Hematopoietic multipotent progenitor cell (in vitro differentiated cells): ENCODE measurements around the gene HABP4. TPM values are rescaled to one million over a fixed set of nuclear protein-coding genes. Genes with fewer than 3 reads are reported as not detected.
A peak's percentile ranks its signal among the peaks of the same experiment; 100 is the strongest.

ENCODE experiments used
- DNase-seq, 3 donors: peaks; one replicate each; pipeline ENCODE4 v3.0.0-alpha.2; 2011 to 2015; ENCODE audit warnings: low read depth in 2 of 3, low spot score in 2 of 3
- total RNA-seq: library from RNA; depleted of rRNA; stranded (reverse); fragments of >200 nt; gene quantifications from one replicate; pipeline ENCODE4 v1.2.3, GENCODE V29; 2012

The HABP4 gene
- total RNA-seq, 1 donor: 1.3 TPM

DNA sequence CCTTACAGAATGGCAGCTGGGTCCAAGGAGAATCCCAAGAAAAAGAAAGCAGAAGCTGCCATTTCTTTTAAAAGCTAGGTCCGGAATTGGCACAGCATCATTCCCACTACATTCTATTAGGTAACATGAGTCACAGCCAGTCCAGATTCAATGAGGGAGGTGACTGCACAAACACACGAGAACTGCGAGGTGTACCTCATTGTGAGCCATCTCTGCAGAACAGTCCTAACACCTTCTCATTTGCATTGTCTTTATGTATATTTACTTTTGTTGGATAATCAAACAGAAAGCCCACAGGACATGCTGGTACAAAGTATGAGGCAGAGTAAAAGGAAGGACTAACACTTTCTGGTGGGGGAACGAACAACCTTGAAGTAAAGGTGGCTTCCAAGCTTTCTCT, 14.6 kb upstream of the HABP4 start:
- DNase-seq: no peak

DNA sequence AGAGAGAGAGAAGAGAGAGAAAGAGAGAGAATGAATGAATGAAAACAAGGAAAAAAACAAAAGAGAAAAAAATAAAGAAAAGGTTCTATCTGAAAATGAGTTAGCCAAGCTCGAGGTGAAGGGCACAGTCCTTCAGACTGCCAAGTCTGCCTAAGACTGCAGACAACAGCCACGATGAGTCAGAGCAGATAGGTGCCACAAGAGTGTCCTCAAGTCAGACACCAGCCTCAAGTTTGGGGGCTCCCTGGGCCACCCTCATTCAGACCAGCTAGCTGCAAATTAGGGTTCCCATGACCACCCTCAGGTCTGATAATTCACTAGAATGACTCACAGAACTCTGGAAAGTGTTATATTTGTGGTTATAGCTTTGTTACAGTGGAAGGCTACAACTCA, 13.9 kb upstream of the HABP4 start:
- DNase-seq: no peak

DNA sequence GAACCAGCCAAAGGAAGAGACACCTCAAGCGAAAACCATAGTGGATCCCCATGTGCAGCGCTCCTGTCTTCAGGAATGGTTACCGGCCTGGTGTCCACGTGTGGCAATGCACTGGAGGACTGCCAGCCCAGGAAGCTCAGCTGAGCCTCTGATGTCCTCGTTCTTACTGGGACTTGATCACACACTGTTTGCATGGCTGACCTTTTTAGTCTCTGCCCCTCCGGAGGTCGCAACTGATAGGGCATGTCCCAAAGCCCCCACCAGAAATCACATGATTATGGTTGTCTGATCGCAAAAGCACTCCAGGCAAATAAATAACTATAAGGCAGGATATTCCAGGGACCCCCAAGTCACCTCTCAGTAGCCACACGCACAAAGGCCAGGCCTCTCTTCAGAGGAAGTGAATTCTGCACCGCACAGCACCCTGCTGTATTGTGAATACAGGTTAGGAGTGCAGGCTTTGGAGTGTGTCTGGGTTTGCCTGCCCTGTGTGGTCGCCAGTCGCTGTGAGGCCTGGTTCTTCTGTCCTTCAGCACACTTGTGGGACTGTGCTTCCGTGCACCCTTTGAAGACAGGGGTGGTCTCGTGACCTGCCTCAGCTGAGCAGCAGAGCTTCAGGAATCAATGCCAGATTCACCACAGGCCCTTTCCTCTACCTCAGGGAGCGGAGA, 13.4 kb upstream of the HABP4 start:
- DNase-seq: no peak

DNA sequence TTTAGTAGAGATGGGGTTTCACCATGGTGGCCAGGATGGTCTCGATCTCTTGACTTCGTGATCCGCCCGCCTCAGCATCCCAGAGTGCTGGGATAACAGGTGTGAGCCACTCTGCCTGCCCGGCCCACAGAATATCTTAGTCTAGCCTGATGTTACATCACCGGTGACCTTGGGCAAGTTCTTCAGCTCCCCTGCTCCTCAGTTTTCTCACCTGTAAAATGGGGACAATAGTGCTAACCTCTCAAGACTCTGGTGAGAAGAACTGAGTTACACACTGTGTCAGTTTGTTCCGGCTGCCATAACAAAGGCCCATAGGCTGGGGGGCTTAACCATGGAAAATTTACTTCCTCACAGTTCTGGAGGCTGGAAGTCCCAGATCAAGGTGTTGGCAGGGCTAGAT, 12.5 kb upstream of the HABP4 start:
- DNase-seq: no peak

DNA sequence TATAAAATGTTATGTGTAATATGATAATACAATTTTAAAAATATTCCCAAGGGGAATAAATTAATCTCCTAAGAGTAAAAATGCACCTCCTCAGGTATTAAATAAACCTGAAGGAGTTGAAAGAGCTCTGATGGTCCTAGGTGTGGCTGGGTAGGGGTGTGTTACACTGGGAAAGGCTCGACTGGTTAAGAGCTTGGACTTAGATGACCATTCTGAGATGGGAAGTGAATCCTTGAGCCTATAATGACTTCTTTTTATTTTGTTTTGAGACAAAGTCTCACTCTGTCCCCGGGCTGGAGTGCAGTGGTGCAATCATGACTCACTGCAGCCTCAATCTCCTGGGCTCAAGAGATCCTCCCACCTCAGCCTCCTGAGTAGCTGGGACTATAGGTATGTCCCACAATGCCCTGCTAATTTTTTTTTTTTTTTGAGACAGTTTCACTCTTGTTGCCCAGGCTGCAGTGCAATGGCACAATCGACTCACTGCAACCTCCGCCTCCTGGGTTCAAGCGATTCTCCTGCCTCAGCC, 9.2 kb upstream of the HABP4 start:
- DNase-seq: no peak

DNA sequence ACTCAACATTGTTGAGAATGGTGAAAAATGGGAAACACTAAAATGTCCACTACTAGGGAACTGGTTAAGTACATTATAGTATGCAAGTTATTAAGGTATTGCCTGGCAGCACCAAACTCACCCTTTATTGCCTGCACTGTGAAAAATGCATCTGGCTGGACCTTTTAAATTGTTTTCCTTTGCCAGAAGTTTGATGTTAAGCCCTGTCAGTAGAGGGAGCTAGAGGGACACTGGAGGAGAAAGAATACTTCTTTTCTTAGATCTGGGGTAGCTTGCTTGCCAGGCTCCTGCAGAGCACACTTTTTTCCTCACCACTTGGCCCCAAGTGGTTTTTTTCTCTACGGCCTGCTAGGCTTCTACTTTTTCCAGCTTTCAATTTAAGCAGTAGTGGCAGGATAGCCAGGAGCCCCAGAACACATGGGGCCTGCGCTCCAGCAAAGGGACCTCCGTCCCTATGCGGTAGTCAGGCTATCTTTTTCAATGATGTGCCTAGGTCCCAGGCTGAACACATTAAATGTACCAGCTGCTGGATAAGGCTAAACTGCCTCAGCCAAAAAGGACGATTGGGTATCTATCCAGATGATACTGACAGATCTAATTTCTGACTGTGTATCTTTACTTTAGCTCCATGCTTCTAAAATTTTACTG, 8.0 kb upstream of the HABP4 start:
- DNase-seq: peak in 2 of 3 donors; percentile 56 to 77

- peak in 1 of 3 donors; percentile 39 for DNase-seq
These were observed 7.5 kb upstream of the HABP4 start for GRCh38 chr9:96442491-96442890.

DNA sequence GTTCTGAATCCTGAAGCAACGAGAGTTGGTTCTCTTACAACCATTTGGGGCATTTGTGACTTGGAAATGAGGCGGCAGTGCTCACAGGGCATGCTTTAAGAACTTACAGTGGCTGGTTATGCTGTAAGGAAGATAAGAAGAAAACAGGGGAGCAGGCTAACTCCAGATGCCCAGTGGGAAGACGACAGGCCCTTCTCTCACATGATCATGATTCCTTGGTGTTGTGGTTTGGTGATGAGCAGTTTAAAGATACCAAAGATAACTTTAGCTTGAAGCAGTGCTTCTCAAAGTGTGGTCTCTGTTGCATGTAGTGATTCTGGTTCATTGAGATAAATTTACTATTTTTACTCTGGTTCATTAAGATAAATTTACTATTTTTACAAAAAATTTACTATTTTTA, 2.6 kb upstream of the HABP4 start:
- DNase-seq: no peak

- no peak for DNase-seq
These were observed 1.3 kb upstream of the HABP4 start for GRCh38 chr9:96448546-96449170.

GRCh38 chr9:96449523-96449844, 485 bp upstream of the HABP4 start:
- no peak for DNase-seq

GRCh38 chr9:96450613-96451528, 902 bp downstream of the HABP4 start:
- DNase-seq: peak in 1 of 3 donors; percentile 28

GRCh38 chr9:96453625-96454024, 3.7 kb downstream of the HABP4 start:
- peak in 1 of 3 donors; percentile 32 for DNase-seq

DNA sequence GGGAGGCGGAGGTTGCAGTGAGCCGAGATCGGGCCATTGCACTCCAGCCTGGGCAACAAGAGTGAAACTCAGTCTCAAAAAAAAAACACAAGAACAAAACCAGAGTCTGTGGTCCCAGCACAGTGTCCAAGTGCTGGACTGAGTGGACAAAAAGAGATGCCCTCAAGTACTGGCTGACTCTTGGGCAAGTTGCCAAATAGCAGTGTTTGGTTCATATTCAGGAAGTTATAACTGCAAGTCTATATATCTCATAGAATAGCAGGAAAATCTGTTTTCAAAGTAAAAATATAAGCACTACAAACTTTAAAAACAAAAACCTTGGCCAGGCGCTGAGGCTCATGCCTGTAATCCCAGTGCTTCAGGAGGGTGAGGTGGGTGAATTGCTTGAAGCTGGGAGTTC, 7.3 kb downstream of the HABP4 start:
- DNase-seq: no peak

DNA sequence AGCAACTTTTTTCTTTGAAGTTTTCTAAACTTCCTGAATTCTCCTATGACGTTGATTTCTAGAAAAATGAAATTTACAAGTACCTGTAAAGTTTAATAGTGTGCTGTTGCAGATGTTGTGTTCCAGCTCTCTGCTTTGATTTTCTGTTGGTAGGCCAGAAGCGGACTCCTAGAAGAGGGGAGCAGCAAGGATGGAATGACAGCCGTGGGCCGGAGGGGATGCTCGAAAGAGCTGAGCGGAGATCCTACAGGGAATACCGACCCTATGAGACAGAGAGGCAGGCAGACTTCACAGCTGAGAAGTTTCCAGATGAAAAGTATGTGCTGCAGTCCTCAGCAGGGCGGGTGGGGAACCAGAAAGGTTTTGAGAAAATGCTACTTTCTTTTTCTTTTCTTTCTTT, 8.3 kb downstream of the HABP4 start:
- no peak for DNase-seq

- DNase-seq: no peak
These were observed 9.5 kb downstream of the HABP4 start for GRCh38 chr9:96459268-96460007.

DNA sequence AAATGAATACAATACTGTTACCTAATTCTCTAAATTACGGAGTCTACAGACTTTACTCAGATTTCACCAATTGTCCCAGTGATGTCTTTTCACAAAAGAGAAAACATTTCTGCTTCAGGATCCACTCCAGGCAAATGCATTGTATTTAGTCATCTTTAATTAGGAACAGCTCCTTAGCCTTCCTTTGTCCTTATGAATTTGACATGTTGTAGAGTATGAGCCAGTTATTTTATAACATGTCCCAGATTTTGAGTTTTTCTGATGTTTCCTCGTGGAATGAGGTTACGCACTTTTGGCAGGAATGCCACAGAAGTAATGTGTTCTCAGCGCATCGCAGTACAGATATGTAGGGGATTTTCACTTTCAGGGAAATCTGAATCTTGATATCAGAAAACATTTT, 10.5 kb downstream of the HABP4 start:
- no peak for DNase-seq

DNA sequence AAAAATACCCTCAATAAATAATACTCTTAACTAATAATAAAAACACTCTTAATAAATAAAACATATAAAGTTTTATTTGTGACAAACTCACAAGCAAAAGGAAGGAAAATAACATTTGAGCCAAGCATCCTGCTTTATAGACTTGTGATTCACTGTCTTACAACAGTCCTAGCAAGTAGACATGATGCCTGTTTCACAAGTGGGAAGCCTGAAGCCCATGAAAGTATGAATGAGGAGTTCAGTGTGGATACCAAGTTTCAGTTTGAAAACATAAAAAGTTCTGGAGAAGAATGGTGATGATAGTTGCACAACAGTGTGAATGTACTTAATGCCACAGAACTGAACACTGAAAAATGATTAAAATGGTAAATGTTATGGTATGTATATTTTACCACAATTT, 10.9 kb downstream of the HABP4 start:
- DNase-seq: no peak

DNA sequence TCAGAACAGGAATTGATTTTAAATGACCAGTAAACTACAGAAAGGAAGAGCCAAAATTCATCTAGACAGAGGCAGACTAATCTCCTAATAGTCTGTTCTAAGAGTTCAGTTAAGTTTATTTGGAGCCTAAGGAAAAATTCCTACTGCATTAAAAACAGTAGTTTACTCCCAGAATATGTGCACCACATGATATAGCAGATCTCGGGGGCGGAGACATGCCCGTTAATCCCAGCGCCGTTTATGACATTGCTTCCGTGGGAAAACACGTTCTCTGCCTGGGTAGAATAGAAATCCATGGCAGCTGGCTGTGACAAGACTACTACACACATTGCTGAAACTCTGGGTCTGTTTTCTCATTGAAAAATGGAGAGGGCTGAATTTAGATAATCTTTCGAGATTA, 11.4 kb downstream of the HABP4 start:
- DNase-seq: no peak

GRCh38 chr9:96462541-96462940, 12.6 kb downstream of the HABP4 start:
- no peak for DNase-seq

- no peak for DNase-seq
These were observed 14.5 kb downstream of the HABP4 start for GRCh38 chr9:96464426-96464825.
